Nephron progenitor cell (in vitro differentiated cells): ENCODE data around the gene CNTNAP2.

Experiments
- DNase-seq: peaks from one replicate; pipeline ENCODE4 v3.0.0; 2021
- H3K27ac Mint-ChIP-seq: 2 replicates; pipeline ENCODE4 v1.8.0; 2021; ENCODE audit warnings: mild to moderate bottlenecking, moderate library complexity, mixed read lengths
- H3K27me3 Mint-ChIP-seq: 2 replicates; pipeline ENCODE4 v1.8.0; 2021; ENCODE audit warnings: mild to moderate bottlenecking, low read depth, mixed read lengths; ENCODE audit not compliant: poor library complexity
- H3K36me3 Mint-ChIP-seq: 2 replicates; pipeline ENCODE4 v1.8.0; 2021; ENCODE audit warnings: low read depth, mixed read lengths
- H3K4me1 Mint-ChIP-seq: 2 replicates; pipeline ENCODE4 v1.8.0; 2021; ENCODE audit warnings: mixed read lengths
- H3K4me3 Mint-ChIP-seq: 2 replicates; pipeline ENCODE4 v1.8.0; 2021; ENCODE audit warnings: mild to moderate bottlenecking, moderate library complexity, mixed read lengths
- H3K9me3 Mint-ChIP-seq: 2 replicates; pipeline ENCODE4 v1.8.0; 2021; ENCODE audit warnings: mild to moderate bottlenecking, moderate library complexity, mixed read lengths
- TF ChIP-seq, protein P1 (sequence below): fragments of 200-600 bp; sonication (generic); IDR thresholded peaks from 2 replicates; pipeline ENCODE4 v1.5.0; 2021; ENCODE audit warnings: antibody characterized with exemption

The CNTNAP2 gene

GRCh38 chr7:146201945-146202344 is 85.3 kb downstream of the CNTNAP2 start:
- Mint-ChIP-seq H3K9me3 (peaks cover 5% of the 10 kb centered on the region), H3K4me1 (peaks cover 4% of the 10 kb centered on the region), H3K27ac (no peak overlapping the region), H3K36me3 (no peaks in the 10 kb centered on the region), H3K27me3 (peaks cover 5% of the 10 kb centered on the region), H3K4me3 (no peak overlapping the region)
- DNase-seq: no peak
- TF ChIP-seq, protein P1, sequence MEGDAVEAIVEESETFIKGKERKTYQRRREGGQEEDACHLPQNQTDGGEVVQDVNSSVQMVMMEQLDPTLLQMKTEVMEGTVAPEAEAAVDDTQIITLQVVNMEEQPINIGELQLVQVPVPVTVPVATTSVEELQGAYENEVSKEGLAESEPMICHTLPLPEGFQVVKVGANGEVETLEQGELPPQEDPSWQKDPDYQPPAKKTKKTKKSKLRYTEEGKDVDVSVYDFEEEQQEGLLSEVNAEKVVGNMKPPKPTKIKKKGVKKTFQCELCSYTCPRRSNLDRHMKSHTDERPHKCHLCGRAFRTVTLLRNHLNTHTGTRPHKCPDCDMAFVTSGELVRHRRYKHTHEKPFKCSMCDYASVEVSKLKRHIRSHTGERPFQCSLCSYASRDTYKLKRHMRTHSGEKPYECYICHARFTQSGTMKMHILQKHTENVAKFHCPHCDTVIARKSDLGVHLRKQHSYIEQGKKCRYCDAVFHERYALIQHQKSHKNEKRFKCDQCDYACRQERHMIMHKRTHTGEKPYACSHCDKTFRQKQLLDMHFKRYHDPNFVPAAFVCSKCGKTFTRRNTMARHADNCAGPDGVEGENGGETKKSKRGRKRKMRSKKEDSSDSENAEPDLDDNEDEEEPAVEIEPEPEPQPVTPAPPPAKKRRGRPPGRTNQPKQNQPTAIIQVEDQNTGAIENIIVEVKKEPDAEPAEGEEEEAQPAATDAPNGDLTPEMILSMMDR: no peak

DNA sequence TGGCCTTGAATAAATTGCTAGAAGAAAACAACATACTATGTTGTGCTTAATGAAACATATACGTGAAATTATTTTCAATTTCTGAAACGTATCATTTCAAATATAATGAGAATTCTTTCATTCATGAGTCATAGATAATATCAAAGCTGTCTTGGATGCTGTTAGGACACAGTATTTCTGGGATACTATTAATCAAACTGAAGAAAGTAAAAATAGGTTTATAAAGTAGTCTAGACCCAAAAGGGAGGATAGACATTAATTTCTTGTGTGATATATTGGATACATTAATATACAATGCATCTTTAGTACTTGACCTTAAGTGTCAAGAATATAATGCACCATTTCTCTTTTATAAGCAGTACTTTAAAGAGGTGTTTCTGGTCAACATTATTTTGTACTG is 89.7 kb downstream of the CNTNAP2 start:
- TF ChIP-seq, protein P1: no peak
- no peaks in the 10 kb centered on the region for H3K36me3 Mint-ChIP-seq
- no peak overlapping the region for H3K27ac Mint-ChIP-seq
- peaks cover 4% of the 10 kb centered on the region for H3K4me1 Mint-ChIP-seq
- peaks cover 5% of the 10 kb centered on the region for H3K27me3 Mint-ChIP-seq
- H3K4me3 Mint-ChIP-seq: no peak overlapping the region
- DNase-seq: no peak
- H3K9me3 Mint-ChIP-seq: no peaks in the 10 kb centered on the region

GRCh38 chr7:146208492-146208891 is 91.9 kb downstream of the CNTNAP2 start:
- H3K9me3 Mint-ChIP-seq: no peaks in the 10 kb centered on the region
- H3K27me3 Mint-ChIP-seq: peaks cover 2% of the 10 kb centered on the region
- DNase-seq: no peak
- H3K4me1 Mint-ChIP-seq: no peaks in the 10 kb centered on the region
- no peak overlapping the region for H3K27ac Mint-ChIP-seq
- no peaks in the 10 kb centered on the region for H3K36me3 Mint-ChIP-seq
- TF ChIP-seq, protein P1: no peak
- H3K4me3 Mint-ChIP-seq: no peak overlapping the region

GRCh38 chr7:146214842-146215241 is 98.2 kb downstream of the CNTNAP2 start:
- no peaks in the 10 kb centered on the region for H3K36me3 Mint-ChIP-seq
- DNase-seq: no peak
- H3K4me1 Mint-ChIP-seq: no peaks in the 10 kb centered on the region
- no peak overlapping the region for H3K4me3 Mint-ChIP-seq
- TF ChIP-seq, protein P1: no peak
- peaks cover 4% of the 10 kb centered on the region for H3K27me3 Mint-ChIP-seq
- H3K9me3 Mint-ChIP-seq: no peaks in the 10 kb centered on the region
- H3K27ac Mint-ChIP-seq: no peak overlapping the region

- no peak overlapping the region for H3K27ac Mint-ChIP-seq
- no peaks in the 10 kb centered on the region for H3K36me3 Mint-ChIP-seq
- no peaks in the 10 kb centered on the region for H3K9me3 Mint-ChIP-seq
- H3K4me1 Mint-ChIP-seq: no peaks in the 10 kb centered on the region
- no peak overlapping the region for H3K4me3 Mint-ChIP-seq
- H3K27me3 Mint-ChIP-seq: peaks cover 4% of the 10 kb centered on the region
- TF ChIP-seq, protein P1: no peak
- no peak for DNase-seq
Measured at GRCh38 chr7:146216396-146217041, 99.9 kb downstream of the CNTNAP2 start.

- no peak overlapping the region for H3K27ac Mint-ChIP-seq
- peaks cover 3% of the 10 kb centered on the region for H3K27me3 Mint-ChIP-seq
- TF ChIP-seq, protein P1: no peak
- no peaks in the 10 kb centered on the region for H3K4me1 Mint-ChIP-seq
- no peak for DNase-seq
- no peak overlapping the region for H3K4me3 Mint-ChIP-seq
- no peaks in the 10 kb centered on the region for H3K36me3 Mint-ChIP-seq
- H3K9me3 Mint-ChIP-seq: peaks cover 6% of the 10 kb centered on the region
Measured at GRCh38 chr7:146223851-146224250, 107.2 kb downstream of the CNTNAP2 start.
